ENCODE measurements around the gene NUDCD3.

DNA sequence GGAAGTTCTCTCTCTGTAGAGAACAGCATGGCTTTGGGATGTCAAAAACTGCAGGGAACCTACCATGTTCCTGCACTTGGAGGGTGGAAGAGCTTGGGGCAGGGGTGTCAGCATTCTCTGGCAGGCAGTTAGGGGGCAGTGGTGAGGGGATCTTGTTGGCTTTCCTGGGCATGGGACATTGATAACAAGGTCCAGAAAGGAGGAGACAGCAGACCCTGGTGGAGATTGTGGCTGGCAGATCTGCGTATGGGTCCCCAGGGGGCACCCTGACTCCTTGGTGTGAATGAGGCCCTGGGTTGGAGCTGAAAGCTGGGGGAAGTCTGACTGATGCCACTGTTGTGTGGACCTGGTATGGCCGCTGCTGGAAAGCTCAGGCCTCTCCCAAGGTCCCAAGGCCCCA, 142.2 kb downstream of the NUDCD3 start:
- peak; percentile 18 for TF ChIP-seq CTCF (IDR thresholded peaks at IDR 0.05; ENCODE audit: low read length)
- TF ChIP-seq EZH2phosphoT487 (IDR thresholded peaks at IDR 0.05; ENCODE audit: low read length) = no peak
- no peak for TF ChIP-seq EZH2 (optimal IDR thresholded peaks at IDR 0.05; ENCODE audit: low read depth, low read length)

Data from MM.1S (cell line).